Upper lobe of right lung (tissue), 1 donor: Measurements from ENCODE around the gene CPEB2. TPM values are rescaled to one million over a fixed set of nuclear protein-coding genes. Genes with fewer than 3 reads are reported as not detected.
A peak's percentile ranks its signal among the peaks of the same experiment; 100 is the strongest.

Source experiments
- ATAC-seq: fragments of 200-7000 bp; cut with Tn5 transposase; one replicate; pipeline ENCODE4 v1.9.1; 2020; ENCODE audit warnings: mild to moderate bottlenecking, moderate library complexity
- DNase-seq: peaks from one replicate; pipeline ENCODE4 v3.0.0-alpha.2; 2020
- H3K27ac ChIP-seq: fragments of 200-600 bp; one replicate; pipeline ENCODE4 v1.8.0; 2022
- H3K27me3 ChIP-seq: fragments of 200-600 bp; one replicate; pipeline ENCODE4 v1.8.0; 2022; ENCODE audit warnings: mild to moderate bottlenecking
- H3K36me3 ChIP-seq: fragments of 200-600 bp; one replicate; pipeline ENCODE4 v1.8.0; 2022
- H3K4me1 ChIP-seq: fragments of 200-600 bp; one replicate; pipeline ENCODE4 v1.8.0; 2022
- H3K4me3 ChIP-seq: fragments of 200-600 bp; one replicate; pipeline ENCODE4 v1.8.0; 2022; ENCODE audit warnings: mild to moderate bottlenecking
- H3K9me3 ChIP-seq: fragments of 200-600 bp; one replicate; pipeline ENCODE4 v1.8.0; 2022
- intact Hi-C: fragments of 100-400 bp; cut with DNase I; formaldehyde crosslinking; loops from one replicate; pipeline ENCODE4 v1.11.0; 2022
- total RNA-seq: library from RNA; stranded (reverse); fragmentation: NEBNext Ultra II Directional; extraction: Animal tissue kit (Norgen Biotek cat#: 25700); gene quantifications from one replicate; pipeline ENCODE4 v1.2.1, GENCODE V29; 2021
- TF ChIP-seq, protein P1 (sequence below): fragments of 200-600 bp; IDR thresholded peaks from one replicate; pipeline ENCODE4 v1.8.0; 2022; ENCODE audit warnings: antibody characterized with exemption
- donor health status: DM: no; HTN: yes; CAD: no; lungs with severe emphysema.

CPEB2 gene
- total RNA-seq, 1 donor from 2014 or later, result 25.6 TPM

GRCh38 chr4:15054541-15054940, 52.3 kb downstream of the CPEB2 start:
- TF ChIP-seq, protein P1, sequence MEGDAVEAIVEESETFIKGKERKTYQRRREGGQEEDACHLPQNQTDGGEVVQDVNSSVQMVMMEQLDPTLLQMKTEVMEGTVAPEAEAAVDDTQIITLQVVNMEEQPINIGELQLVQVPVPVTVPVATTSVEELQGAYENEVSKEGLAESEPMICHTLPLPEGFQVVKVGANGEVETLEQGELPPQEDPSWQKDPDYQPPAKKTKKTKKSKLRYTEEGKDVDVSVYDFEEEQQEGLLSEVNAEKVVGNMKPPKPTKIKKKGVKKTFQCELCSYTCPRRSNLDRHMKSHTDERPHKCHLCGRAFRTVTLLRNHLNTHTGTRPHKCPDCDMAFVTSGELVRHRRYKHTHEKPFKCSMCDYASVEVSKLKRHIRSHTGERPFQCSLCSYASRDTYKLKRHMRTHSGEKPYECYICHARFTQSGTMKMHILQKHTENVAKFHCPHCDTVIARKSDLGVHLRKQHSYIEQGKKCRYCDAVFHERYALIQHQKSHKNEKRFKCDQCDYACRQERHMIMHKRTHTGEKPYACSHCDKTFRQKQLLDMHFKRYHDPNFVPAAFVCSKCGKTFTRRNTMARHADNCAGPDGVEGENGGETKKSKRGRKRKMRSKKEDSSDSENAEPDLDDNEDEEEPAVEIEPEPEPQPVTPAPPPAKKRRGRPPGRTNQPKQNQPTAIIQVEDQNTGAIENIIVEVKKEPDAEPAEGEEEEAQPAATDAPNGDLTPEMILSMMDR, result no peak
- H3K36me3 ChIP-seq, result peaks cover 74% of the 10 kb centered on the region
- no peak overlapping the region for H3K27ac ChIP-seq

GRCh38 chr4:15060213-15060612, 57.9 kb downstream of the CPEB2 start:
- no peak for ATAC-seq
- DNase-seq, result no peak
- Histone ChIP-seq H3K4me3 (no peak overlapping the region), H3K9me3 (no peaks in the 10 kb centered on the region), H3K4me1 (no peaks in the 10 kb centered on the region), H3K27ac (no peak overlapping the region), H3K36me3 (peaks cover 97% of the 10 kb centered on the region), H3K27me3 (no peaks in the 10 kb centered on the region)
- TF ChIP-seq, protein P1, result no peak
- intact Hi-C loops, result no loop called here

More at GRCh38 chr4:15054541-15054940, 52.3 kb downstream of the CPEB2 start:
- Histone ChIP-seq H3K9me3 (no peaks in the 10 kb centered on the region), H3K4me1 (no peaks in the 10 kb centered on the region), H3K4me3 (no peak overlapping the region), H3K27me3 (no peaks in the 10 kb centered on the region)
- ATAC-seq (peak; percentile 41), DNase-seq (no peak)
- intact Hi-C loops, result no loop called here

- intact Hi-C loops, result no loop called here
- H3K9me3 ChIP-seq, result no peaks in the 10 kb centered on the region
- H3K36me3 ChIP-seq, result peaks cover 86% of the 10 kb centered on the region
- no peak for ATAC-seq
- no peaks in the 10 kb centered on the region for H3K27me3 ChIP-seq
- TF ChIP-seq, protein P1, result no peak
- no peak for DNase-seq
- no peak overlapping the region for H3K27ac ChIP-seq
- no peaks in the 10 kb centered on the region for H3K4me1 ChIP-seq
- H3K4me3 ChIP-seq, result no peak overlapping the region
Measured at GRCh38 chr4:15063341-15063740, 61.1 kb downstream of the CPEB2 start.

- intact Hi-C loops, result no loop called here
- Histone ChIP-seq H3K27ac (no peak overlapping the region), H3K4me3 (no peak overlapping the region), H3K9me3 (no peaks in the 10 kb centered on the region), H3K4me1 (no peaks in the 10 kb centered on the region), H3K36me3 (peaks cover 72% of the 10 kb centered on the region), H3K27me3 (no peaks in the 10 kb centered on the region)
- TF ChIP-seq, protein P1, result no peak
- ATAC-seq (no peak), DNase-seq (no peak)
Measured at GRCh38 chr4:15065516-15065915, 63.2 kb downstream of the CPEB2 start.

- intact Hi-C loops, result no loop called here
- Histone ChIP-seq H3K27me3 (no peaks in the 10 kb centered on the region), H3K9me3 (no peaks in the 10 kb centered on the region), H3K27ac (no peak overlapping the region), H3K4me1 (no peaks in the 10 kb centered on the region), H3K4me3 (no peak overlapping the region), H3K36me3 (peaks cover 70% of the 10 kb centered on the region)
- DNase-seq (no peak), ATAC-seq (no peak)
- TF ChIP-seq, protein P1, result no peak
Measured at GRCh38 chr4:15066140-15066539, 63.9 kb downstream of the CPEB2 start.

- intact Hi-C loops, result no loop called here
- TF ChIP-seq, protein P1, result no peak
- Histone ChIP-seq H3K9me3 (no peaks in the 10 kb centered on the region), H3K4me3 (no peak overlapping the region), H3K27me3 (no peaks in the 10 kb centered on the region), H3K36me3 (peaks cover 48% of the 10 kb centered on the region), H3K4me1 (no peaks in the 10 kb centered on the region), H3K27ac (no peak overlapping the region)
- DNase-seq, result no peak
- ATAC-seq, result no peak
Measured at GRCh38 chr4:15068298-15068697, 66.0 kb downstream of the CPEB2 start.
